ENCODE results near the gene HES2.
"Not testable (repeated sequence)": the region's sequence is repeated elsewhere in the genome, so short reads cannot be mapped to it uniquely, and the experiment has no call there.

The HES2 gene

DNA sequence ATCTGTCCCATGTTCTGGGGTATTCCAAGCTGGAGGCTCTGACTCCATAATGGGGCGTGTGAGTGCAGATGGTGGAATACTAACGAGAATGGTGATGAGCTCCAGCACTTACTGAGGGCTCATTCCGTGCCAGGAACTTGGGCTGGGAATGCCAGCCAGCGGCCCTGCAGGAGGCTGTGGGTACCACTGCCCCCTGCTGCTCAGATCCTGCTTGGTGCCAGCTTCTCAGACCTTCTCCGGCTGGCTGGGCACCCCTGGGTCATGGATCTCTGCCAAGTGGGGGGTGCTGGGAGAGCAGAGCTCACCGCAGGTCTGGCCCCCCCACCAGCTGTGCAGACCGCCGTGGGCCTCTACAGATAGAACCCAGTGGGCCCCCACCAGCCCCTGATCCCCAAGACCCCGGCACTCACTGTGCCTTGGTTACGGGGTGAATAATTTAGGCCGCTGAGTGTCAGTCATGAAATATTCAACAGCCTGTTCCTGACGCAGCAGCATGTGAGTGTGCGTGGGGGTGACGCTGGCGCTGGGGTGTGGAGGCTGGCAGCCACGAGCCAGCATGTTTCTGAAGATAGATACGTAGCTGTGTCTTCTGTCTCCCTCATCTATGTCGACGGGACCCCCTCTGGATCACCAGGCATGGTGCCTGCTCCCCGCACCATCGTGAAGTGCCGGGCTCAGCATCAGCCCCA, 17.4 kb upstream of the HES2 start:
- peak in 52 of 56 donors; percentile 8 to 87 (median 60) for DNase-seq

GRCh38 chr1:6436277-6436676, 16.6 kb upstream of the HES2 start:
- not testable (repeated sequence) for DNase-seq

DNA sequence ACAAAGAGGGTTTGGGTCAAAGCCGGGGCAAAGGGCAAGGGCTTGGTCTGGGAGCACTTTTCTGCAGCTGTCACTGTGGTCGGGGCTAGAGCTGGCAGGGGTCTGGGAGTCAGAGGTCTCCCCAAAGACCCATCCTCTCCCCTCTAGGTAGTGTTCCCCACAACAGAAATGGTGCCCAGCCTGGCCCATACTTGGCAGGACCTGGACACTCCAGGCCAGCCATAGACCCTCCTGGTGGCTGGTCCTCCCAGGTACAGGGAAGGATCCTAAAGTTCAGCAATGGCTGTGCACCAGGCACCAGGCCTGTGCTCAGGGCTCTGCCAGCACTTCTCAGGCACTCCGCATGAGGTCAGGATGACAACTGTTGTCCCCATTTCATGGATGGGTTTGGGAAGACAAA, 15.8 kb upstream of the HES2 start:
- DNase-seq: no peak

GRCh38 chr1:6435129-6435528, 15.4 kb upstream of the HES2 start:
- DNase-seq: no peak

DNA sequence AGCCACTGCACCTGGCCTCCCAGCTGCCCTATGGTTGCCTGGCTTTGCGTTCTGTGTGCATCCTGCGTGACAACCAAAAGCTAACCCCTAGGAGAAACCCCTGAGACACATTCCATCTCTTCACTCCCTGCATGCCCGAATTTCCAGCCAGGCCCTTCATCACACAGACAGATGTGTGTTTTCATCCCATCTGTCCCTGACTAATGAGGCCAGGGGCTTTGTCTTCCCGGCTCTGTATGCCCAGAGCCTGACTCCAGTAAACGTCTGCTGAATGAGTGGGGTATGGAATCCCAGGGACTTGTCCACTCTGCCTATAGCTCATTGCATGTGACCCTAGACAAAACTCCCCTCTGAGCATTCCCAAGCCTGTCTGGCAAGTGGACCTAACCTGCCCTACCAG, 14.5 kb upstream of the HES2 start:
- no peak for DNase-seq

DNA sequence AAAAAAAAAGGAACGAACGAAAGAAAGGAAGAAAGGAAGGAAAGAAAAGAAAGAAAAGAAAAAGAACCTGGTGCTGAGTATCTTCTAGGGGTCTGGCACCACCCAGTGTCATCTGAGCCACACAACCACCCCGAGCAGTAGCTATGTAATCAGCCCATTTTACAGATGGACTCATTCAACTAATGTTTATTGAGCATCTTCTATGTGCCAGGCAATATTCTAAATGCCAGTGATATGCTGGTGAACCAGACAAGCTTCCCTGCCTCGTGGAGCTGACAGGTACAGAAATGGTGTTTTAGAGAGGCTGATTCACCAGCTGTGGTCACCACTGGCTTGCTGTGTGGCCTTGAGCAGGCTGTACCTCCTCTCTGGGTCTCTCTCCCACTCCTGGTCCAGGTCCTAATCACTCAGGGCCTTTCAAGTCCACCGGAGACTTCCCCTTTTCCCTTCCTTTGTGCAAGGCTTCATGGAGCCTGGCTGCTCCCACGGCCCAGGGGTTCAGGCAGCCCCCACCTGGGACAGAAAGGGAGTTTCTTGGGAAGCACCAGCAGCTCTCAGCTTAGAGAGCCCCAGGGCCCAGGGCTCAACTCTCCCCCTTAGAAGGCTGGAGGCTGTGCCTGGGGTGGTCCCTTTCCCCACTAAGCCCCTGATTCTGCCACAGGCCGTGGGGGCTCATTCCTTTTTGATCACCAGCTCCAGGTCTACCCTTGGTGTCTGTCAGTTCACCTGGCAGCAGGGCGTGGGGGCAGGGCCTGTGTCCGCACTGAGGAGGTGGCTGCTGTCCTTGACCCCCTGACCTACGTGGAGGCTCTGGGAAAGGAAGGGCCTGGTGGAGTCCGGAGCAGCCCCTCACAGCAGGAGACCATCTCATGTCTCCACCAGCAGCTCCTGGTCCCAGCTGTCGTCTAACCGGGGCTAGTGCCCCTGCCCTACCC, 12.2 kb upstream of the HES2 start:
- DNase-seq: not testable (repeated sequence)

- peak in 12 of 56 donors; percentile 4 to 40 (median 18) for DNase-seq
Measured at GRCh38 chr1:6429660-6430411, 10.1 kb upstream of the HES2 start.

DNA sequence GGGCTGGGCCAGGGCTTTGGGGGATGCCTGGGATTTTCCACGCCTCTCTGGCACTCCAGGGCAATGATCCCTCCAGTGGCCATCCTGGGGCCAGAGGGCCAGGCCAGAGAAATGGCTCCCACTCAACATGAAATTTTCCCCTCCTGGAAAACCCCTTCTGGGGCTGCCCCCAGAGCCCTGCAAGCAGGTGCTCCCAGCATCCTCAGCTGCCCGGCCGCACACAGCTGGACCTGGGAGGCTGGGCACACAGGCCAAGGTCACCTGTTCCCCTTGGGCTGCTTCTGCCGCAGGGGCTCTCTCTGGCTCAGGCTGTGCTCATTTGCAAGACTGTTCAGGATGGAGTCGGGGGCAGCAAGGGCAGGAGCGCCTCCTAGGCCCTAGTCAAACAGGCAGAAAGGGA, 8.7 kb upstream of the HES2 start:
- DNase-seq: not testable (repeated sequence)

DNA sequence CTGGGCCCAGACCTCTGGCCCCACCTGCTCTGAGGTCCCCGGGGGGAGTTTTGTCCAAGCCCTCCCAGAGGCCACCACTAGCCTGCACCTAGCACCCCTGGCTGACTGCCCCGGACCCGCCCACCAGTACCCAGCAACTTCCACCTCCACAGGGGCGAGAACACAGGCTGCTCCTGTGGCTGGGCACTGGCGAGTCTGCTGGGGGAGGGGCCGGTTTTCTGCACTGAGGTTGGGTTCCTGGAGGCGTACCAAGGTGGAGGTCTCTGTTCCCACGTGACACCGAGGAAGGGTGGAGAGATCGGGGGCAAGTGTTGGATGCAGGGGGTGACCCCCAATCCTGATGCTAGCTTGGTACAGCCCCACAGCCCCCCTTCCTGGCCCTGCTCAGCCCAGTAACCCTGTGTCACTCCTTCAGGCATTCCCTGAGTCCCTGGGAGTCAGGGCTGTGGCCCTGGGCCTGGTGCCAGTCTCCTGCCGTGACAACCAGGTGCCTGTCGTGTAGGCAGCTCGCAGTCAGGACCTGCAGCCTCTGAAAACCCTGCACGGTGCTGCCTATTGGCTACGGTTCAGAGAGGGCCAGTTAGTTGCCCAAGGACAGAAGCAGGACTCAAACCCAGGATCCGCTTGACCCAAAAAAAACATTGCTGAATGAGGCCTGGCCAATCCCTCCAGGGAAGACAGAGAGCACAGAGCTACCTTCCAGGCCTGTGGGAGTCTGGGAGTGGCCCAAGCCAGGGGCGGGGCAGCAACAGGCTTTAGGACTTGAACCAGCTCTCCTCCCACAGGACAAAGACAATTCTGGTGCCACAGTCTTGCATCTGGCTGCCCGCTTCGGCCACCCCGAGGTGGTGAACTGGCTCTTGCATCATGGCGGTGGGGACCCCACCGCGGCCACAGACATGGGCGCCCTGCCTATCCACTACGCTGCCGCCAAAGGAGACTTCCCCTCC, 8.0 kb upstream of the HES2 start:
- no peak for DNase-seq

GRCh38 chr1:6426972-6427350, 7.2 kb upstream of the HES2 start:
- DNase-seq: no peak

DNA sequence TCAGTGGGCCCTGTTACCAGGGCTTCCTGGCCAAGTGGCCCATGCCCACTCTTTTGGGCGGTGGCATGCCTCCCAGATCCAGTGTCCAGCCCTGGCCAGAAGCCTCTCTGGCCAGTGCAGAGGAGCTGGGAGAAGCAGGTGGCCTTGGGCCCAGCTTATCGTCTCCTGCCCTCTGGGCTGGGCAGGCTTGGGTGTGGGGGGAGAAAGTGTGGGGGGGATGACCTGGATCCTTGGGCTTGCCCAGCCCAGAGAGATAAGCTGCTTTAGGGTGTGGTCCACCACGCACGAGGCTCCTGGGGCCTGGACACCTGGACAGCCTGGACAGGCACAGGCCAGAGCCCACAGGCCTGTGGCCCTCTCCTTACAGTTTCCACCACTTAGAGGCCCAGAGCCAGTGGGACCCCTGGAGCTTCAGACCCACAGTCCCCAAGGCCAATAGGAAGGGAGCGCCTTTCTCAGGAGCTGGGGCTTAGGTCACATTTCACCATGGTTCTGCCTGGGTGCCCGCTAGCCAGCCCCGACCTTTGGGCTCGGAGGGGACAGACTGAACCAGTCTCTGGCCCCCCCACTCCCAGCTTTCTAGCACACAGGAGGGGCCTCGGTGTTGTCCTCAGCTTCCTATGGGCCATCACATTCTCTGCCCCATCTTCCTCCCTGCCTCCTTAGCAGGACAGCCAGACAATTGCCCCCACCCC, 6.7 kb upstream of the HES2 start:
- no peak for DNase-seq

DNA sequence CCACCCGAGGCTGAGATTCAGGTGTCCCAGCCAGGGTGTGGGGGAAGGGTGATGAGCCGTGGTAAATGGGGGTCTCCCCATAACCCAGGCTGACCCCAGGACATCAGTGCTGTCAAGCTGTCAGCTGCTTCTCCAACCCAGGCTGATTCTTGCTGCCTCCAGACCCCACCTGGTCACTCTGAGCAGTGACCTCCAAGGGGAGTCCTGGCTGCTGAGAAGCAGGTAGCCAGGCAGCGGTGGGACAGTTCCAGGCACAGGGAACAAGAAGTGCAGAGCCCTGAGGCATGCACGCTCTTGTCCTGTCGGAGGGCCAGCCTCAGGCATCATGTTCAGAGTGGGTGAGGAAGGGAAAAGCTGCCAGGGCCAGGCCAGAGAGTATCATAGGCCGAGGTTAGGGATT, 5.9 kb upstream of the HES2 start:
- no peak for DNase-seq

GRCh38 chr1:6424619-6425593, 5.2 kb upstream of the HES2 start, which contains the start of gene ESPN:
Gene ESPN, plus strand, starts transcription at chr1:6424776. Its CDS starts 180 bp downstream, at chr1:6424956.
- DNase-seq: no peak

GRCh38 chr1:6424000-6424565, 4.4 kb upstream of the HES2 start:
- no peak for DNase-seq

GRCh38 chr1:6423321-6423999, 3.7 kb upstream of the HES2 start:
- peak in 10 of 56 donors; percentile 7 to 43 (median 19) for DNase-seq

- DNase-seq: no peak
Measured at GRCh38 chr1:6421266-6421665, 1.5 kb upstream of the HES2 start.

GRCh38 chr1:6420454-6421042, 829 bp upstream of the HES2 start:
- DNase-seq: no peak
